GM21576 (cell line): Measurements from ENCODE around the gene MAP3K12.

Experiments
- ATAC-seq: cut with Tn5 transposase; IDR thresholded peaks from one replicate; pipeline ENCODE4 v1.9.1; 2021; ENCODE audit warnings: mild to moderate bottlenecking, moderate library complexity; ENCODE audit not compliant: unreplicated experiment

The MAP3K12 gene

DNA sequence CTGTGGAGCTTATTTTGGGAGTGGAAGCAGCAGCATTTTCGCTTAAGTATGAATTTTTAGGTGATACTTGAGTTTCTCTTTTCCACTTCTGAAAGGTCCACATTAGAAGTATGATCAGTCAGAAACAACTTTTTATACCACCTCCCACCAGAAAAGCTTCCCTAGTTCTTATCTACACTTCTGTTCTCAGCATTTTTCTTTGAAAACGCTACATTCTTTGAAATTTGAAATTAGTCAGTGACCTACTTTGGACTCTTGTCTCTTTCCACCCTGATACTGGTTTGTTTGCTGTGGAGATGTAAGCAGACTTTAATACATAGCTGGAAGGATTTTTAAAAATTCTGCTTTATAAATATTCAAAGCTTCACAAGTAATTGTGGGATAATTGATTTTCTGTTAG, 25.2 kb downstream of the MAP3K12 start:
- ATAC-seq: no peak

DNA sequence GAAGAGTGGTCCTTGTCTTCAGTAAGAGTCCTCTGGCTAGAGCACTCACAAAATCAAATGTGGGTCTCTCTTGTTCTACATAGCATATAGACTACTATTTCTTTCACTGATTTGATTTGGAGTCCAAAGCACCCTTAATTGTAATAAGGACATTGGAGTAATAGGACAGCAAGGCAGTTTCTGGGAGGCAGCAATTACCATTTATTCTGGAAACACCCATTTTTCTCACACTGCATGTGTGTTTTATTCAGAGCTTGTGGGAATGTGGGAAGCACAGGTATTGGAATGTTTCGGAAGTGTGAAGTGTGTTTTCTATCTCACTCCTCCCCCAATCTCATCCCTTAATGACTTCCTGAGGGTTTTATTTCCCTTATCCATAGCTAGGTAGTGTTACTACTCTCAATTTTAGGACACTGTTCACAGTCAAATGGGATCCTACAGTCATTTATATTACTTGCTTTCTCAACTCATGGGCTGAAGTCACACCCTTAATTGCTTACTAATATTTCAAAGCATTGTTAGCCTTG, 27.1 kb downstream of the MAP3K12 start:
- no peak for ATAC-seq

DNA sequence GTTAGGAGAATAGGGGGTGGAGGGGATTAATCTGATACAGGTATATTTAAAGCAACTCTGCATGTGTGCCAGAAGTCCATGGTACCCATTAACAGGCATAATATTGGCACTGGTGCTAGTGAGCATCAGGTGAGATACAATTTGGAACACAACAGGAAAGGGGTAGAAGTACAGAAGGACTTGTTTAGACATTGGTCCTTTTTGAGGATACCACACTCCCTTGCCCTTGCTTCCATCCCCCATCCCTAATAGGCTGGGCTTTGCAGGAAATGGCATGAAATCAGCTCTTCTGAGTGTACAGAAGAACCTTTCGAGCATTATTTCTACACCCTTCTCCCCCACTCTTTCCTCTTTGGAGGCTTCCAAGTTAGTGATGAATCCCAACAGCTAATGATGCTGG, 31.0 kb downstream of the MAP3K12 start:
- no peak for ATAC-seq

DNA sequence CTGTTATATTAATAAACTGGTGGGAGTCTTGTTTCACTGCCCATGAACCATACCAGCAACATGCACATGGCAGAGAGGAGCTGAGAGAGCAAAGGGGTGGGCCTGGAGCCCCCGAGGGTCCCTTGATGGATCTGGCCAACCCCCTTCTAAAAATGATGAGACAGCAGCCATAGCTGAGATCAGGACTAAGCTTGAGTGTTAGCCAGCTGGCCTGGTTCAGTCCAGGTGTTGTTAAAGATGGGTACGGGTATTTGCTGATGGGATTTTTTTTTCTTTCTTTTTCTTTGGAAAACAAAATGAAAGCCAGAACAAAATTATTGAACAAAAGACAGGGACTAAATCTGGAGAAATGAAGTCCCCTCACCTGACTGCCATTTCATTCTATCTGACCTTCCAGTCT, 31.4 kb downstream of the MAP3K12 start:
- ATAC-seq: no peak

DNA sequence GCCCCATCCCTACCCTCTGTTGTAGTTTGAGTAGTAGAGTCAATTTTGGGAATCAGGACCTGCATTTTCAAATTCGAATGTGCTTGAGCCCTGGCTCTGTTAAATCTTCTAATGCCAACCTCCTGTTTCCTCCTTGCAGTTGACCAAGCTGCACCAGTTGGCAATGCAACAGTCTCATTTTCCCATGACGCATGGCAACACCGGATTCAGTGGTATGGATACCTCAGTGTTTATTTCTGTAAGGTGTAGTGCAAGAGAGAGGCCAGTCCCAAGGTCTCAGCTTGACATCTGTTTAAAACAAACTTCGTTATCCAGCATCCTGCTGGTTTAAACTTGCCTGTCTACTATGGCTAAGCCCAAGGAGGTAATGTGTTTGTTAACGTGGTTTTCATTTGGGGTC, 32.2 kb downstream of the MAP3K12 start:
- ATAC-seq: no peak

DNA sequence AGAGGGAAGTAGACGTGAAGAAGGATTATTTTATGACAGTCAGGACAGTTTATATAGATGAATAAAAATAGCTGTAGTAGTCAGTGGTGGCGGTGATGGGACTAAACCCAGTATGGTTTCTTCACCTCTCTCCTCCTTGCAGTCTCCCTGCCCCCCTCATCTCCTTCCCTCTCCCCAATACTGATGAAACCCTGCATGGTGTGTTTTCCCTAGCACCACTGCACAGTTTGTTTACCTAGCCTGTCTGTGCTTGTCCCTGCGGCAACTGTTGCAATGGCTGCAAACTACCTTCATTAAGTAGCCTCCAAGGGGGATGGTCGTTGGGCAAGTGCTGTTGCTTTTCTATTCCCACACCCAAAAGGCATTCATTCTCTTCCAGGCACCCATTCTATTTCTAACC, 32.6 kb downstream of the MAP3K12 start:
- no peak for ATAC-seq

DNA sequence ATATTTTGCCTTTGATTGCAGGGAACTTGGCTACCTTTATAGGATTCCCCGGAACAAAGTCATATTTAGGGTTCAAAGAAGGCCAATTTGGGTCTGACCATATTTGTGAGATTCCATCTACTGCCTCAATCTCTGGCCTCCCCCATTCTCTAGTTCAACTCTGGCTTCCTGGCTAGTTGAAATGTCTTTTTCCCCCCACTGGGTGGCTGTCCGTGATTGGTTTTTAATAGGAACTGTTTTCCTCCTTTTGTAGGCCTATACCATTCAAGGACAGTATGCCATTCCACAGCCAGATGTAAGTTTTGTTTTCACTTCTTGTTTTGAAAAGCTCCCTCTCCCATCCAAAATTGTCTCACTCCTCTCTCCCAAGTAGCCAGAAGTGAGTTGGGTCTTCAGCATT, 33.6 kb downstream of the MAP3K12 start:
- ATAC-seq: no peak

DNA sequence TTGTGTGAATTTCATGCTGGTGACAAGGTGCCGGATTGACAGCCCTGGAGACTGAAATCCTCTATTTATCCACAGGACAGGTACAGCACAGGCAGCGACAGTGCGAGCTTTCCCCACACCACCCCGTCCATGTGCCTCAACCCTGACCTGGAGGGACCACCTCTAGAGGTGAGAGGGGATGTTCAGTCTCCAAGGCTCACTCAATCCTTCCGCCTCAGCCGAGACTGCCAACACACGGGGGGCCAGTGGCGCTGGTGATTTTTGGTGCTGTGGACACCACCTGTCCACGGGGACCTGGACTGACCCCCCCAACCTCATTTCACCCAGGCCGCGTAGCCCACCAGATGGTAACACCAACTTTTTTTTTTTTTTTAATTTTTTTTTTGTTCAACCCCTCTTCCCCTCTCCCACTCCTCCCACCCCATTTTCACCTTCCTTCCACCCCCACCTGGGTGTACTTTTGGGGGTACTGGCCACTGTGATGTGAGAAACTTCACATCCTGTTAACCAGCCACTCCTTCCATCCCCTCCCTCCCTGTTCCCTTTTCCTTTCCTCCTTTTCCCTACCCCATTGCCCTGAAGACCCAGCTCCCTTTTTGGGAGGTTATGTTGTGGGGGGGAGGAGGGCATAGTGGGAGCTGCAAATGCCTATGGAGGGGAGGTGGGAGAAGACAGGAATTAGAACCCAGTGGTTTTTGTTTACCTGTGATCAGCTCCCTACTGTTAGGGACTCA, 34.4 kb downstream of the MAP3K12 start:
- no peak for ATAC-seq

DNA sequence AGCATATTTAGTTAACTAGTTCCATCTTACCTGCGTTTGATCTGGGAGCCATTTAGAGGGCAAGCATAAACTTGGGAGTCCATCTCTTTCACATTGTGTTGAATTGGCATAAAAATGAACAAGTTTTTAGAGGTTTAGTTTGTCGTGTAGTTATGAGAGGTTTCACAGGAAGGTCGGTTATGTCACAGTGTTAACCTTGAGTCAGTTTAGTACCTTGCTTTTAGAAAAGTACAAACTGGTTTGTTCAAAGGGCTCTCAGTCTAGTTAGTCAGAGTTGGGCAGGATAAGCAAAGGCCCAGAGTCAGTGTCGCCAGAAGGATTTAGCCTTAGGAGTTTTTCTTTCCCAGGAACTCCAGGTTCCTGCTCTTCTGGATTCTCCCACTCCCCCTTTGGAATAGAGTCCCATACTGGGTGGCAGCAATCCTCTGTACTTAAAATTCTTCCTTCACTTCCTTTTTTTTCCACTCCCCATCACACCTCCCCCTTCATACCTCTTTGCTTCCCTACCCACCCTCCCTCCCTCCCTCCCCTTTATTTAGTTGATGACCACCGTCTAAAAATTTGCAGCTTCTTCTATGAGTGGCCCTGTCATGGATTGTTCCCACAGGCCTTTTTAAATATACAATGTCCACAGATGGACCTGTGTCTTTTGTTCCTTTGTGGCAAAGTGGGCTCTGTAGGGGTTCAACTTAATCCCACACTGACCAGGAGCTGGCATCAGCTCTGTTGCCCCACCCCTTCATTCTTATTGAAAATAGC, 35.3 kb downstream of the MAP3K12 start:
- ATAC-seq: no peak

DNA sequence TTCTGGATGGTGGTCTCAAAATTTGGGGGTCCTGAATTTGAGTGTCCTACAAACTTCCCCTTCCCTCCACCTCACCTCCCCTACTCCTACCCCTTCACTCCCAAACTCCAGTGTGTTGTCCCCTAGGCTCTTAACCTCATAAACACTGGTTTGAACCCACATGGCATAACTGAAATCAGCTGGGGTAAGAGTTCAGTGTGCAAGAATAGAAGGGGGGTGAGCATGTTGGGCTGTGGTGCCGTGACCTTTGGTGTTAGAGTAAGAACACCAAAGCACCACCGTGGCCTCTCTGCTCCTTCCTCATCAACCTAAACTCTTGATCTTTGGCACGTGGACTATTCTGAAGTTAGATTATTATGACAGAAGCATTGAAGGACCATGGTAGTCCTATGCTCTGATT, 36.3 kb downstream of the MAP3K12 start:
- ATAC-seq: no peak

DNA sequence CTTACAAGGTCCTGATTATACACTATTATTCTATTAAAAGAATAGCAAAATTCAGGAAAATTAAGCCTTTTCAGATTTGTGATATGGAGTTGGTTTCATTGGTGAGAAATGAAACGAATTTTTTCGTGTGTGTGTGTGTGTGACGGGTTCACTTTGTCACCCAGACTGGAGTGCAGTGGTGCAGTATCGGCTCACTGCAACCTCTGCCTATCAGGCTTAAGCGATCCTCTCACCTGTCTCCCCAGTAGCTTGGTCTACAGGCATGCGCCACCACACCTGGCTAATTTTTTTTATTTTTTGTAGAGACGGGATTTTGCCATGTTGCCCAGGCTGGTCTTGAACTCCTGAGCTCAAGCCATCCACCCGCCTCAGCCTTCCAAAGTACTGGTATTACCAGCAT, 37.7 kb downstream of the MAP3K12 start:
- ATAC-seq: no peak

DNA sequence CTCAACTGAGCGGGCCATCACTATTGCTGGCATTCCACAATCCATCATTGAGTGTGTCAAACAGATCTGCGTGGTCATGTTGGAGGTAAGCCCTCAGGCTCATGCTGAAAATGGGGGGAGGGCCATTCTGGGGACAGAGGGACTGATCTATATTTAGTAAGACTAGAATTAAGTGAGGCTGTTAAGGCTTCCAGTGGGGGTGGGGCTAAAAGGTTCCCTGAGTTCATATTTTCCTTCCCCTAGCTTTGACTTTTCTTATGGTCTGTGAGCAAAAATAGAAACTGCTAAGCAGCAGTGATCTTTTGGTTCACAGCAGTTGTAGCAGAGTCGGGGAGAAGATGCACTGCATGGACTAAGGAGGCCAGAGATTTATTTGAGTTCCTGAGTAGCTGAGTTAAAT, 38.2 kb downstream of the MAP3K12 start:
- no peak for ATAC-seq

DNA sequence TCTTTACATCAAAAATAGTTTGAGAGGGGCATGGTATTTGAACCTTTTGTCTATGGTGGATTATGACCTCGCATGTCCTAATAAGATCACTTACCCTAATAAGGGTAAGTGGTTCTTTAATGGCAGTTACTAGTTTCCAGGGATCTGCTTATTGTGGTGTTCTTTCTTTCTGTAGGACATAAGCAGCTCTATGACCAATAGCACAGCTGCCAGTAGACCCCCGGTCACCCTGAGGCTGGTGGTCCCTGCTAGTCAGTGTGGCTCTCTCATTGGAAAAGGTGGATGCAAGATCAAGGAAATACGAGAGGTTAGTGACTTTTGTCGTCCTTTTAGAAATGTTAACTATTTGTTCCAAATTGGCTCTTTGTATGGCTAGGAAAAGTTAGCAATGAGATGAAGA, 40.2 kb downstream of the MAP3K12 start:
- ATAC-seq: no peak

DNA sequence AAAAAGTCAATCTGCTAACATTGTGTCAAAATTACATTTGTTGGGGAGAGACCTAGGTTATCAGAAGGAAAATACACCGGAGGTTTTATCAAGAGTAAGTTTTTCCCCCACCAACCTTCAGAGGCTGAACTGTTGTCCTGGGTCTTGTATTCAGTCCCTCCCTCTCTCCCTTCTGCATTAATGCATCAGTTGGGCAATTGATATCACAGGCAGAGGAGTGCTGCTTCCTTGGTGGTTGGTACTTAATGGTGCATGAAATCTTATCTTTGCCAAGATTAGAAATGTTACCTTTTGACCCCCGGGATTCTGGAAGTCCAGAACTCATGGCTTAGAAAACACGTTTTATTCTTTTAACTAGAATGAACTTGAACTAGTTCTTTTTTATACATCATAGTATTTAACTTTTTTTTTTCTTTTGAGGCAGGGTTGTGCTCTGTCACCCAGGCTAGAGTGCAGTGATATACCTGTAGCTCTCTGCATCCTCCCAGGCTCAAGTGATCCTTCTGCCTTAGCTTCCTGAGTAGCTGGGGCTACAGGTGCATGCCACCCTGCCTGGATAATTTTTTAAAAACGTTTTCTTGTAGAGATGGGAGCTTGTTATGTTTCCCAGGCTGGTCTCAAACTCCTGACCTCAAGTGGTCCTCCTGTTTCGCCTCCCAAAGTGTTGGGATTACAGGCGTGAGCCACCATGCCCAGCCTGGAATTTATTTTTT, 42.4 kb downstream of the MAP3K12 start:
- ATAC-seq: no peak

DNA sequence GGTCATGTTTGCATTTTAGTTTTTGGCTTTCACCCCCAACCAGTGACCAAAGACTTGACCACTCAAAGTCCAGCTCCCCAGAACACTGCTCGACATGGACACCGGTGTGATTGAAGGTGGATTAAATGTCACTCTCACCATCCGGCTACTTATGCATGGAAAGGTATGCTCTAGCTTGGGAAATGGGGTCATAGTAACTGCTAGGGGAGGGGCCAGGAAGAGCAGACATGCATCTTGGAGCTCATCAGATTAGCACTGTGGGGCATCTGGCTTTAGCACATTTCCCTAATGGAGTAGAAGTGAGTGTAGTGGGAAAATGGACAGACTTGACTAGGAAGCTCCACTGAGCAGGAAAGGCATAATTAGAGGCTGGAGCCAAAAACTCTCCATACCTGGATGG, 44.6 kb downstream of the MAP3K12 start:
- ATAC-seq: no peak

DNA sequence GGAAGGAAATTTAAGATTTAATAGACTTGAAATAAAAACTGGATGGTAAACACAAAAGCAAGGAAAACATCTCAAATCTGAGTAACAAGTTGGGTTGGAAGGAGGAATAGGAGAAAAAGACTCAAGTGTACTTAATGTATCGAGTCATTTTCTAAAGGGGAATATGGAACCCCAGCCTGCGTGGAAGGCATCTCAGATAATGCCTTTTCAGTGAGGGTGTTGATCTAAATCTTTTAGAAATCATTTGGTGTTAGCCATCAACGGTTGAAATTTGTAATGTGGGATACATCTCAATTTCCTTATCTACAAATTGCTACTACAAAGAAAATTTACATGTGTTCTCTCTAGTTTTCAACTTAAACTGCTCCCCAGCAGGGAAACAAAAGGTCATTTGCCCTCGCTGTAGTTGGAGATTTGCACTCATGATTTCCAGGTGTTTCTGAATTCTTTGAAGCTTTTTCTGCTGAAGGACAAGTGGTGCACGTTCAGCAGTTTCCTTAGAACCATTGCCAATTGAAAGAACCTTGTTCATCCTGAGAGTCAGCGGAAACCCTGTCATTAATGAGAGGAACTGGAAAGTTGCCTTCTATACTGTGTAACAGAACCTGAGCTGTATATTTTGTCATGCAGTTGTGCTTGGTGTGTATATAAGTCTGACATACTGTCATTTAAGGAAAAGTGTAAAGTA, 45.2 kb downstream of the MAP3K12 start:
- no peak for ATAC-seq

DNA sequence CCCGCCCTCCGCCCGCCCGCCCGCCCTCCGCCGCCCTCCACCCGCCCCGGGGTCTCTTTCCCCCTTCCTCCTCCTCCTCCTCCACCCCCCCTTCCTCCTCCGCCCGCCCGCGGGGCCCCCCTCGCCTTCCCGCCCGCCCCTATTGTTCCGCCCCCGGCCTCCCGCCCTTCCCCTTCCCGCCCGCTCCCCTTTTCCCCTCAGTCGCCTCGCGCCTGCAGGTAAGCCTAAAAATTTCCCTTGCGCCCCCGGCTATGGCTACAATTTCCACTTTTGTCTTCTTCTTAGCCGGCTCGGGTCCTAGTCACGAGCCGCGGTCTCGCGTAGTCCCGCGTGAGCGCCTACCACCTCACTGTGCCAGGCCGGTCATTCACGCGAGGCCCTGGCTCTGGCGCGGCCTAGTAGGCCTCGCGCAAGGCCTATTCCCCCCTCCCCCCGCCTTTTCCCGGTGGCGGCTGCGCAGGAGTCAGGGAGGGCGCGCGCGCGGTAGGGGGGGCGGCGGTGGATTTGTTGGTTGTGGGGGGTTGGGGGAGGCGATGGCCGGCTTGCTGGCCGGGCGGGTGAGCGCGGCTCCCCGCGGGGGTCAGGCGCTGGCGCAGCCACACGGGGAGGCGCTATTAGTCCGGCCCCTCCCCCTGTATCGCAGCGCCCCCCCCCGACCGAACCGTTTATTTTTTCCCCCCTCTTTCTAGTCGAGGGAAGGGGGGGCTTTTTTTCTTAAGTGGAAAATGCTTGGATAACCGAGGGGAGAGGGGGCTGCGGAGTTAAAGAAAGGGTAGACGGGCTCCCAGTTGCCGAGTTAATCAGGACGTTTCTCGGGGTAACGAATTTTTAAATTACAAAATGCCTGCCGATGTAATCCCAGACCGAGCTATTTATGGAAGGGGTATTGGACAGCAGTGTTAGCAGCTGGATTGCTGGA, 46.8 kb downstream of the MAP3K12 start:
- no peak for ATAC-seq

DNA sequence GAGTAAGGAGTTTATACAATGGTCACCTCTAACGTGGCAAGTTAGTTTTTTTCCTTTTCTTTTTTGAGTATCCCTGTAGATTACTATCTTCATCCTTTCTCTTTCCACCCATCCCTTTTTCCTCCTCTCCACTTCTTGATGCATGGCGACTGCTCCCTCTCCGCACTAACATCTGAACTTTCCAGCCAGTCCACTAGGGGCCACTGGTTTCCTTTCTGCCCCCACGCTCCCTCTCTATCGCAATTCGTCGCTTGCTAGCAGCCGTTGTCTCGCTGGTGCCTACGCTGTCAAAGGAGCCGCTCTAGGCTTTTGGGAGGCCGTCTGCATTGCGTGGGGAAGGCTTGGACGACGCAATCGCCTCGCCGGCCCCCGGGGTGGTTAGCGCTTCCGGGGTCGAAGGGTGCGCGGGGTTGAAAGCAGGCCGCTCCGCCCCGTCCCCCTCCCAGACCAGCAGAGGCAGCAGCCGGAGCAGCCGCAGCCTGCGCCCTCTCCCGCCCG, 47.5 kb downstream of the MAP3K12 start, which contains the start of gene PCBP2:
TSS of gene PCBP2 (plus strand) at position 442 of the 498 bp plus-strand sequence. CDS start 2,699 bp downstream, outside the sequence.
- peak; percentile 96 for ATAC-seq

DNA sequence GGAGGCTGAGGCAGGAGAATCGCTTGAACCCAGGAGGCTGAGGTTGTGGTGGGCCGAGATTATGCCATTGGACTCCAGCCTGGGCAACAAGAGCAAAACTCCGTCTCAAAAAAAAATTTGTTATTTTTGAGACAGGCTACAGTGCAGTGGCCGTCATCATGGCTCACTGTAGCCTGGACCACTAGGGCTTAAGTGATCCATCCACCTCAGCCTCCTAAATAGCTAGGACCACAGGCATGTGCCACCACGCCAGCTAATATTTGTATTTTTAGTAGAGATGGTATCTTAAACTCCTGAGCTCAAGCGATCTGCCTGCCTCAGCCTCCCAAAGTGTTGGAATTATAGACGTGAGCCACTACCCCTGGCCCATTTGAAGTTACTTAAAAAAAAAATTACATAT, 48.3 kb downstream of the MAP3K12 start:
- no peak for ATAC-seq
